HS-5 (cell line): ENCODE data around the gene DDX52.
"Not testable (repeated sequence)": the region's sequence is repeated elsewhere in the genome, so short reads cannot be mapped to it uniquely, and the experiment has no call there.

ENCODE experiments used
- DNase-seq: peaks from one replicate; pipeline ENCODE4 v3.0.0-alpha.2; 2012; ENCODE audit warnings: low read depth

The DDX52 gene, protein sequence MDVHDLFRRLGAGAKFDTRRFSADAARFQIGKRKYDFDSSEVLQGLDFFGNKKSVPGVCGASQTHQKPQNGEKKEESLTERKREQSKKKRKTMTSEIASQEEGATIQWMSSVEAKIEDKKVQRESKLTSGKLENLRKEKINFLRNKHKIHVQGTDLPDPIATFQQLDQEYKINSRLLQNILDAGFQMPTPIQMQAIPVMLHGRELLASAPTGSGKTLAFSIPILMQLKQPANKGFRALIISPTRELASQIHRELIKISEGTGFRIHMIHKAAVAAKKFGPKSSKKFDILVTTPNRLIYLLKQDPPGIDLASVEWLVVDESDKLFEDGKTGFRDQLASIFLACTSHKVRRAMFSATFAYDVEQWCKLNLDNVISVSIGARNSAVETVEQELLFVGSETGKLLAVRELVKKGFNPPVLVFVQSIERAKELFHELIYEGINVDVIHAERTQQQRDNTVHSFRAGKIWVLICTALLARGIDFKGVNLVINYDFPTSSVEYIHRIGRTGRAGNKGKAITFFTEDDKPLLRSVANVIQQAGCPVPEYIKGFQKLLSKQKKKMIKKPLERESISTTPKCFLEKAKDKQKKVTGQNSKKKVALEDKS

DNA sequence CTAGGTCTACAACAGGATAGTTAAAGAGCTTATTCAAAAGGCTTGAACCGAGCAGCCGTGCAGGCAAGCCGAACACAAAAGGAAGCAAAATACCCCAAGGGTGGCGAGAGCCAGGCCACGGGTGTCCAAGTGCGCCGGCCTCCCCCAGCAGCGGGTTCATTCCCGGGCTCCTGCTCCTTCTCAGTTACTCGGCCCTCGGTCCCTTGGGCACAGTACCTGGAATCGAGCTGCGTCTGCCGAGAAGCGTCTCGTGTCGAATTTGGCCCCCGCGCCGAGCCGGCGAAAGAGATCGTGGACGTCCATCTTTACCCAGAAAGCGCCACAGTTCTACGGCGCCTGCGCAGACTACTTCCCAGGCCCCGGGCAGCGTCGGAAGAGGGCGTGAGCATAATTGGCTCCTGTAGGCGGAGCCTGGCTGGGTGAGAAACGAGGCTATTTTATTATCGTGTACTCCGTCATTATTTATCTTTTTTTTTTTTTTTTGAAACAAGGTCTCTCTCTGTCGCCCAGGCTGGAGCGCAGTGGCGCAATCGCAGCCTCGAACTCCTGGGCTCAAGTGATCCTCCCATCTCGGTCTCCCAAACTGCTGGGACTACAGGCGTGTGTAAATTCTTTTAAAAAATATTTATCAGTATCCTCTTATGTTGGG, at the start of gene DDX52:
Gene DDX52, minus strand, starts transcription at position 329 of the 649 bp plus-strand sequence. Its CDS starts 26 bp downstream, at position 303.
- DNase-seq: peak; percentile 72

DNA sequence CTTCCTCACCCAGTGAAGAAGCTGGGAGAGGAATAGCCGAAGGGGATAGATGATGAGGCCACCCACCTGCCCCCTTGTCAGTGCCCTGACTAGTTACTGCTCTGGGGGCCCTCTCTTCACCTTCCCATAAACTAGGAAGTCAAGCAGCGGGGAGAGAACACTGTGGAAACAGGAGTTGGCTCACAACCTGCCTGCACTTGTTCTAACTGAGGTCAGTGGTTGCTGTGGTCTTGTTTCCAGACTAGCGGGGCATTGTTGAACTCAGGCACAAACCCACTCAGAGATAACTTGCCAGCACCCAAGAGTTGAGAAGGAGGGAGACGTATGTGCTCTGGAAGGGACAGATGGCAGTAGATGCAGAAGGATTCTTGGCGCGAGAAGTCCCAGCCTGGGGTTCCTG, 48.6 kb upstream of the DDX52 start:
- DNase-seq: no peak

DNA sequence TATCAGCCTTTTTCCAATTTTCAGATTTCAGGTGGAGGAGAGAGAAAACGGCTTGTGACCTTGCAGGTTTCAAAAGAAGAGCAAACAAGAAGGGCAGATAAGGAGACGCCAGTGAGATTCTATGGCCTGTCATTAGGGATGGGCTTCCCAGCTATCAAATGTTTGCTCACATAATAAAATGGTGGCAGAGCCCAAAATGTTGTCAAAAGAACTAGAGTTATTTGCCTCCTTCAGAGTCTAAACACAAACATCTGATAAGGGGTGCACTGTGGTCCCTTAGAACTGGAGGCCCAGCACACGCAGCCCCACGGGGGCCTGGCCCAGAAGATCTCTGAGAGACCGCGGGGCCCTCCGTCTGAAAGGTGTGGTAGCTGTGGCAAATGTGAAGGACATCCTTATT, 46.1 kb upstream of the DDX52 start:
- DNase-seq: no peak

DNA sequence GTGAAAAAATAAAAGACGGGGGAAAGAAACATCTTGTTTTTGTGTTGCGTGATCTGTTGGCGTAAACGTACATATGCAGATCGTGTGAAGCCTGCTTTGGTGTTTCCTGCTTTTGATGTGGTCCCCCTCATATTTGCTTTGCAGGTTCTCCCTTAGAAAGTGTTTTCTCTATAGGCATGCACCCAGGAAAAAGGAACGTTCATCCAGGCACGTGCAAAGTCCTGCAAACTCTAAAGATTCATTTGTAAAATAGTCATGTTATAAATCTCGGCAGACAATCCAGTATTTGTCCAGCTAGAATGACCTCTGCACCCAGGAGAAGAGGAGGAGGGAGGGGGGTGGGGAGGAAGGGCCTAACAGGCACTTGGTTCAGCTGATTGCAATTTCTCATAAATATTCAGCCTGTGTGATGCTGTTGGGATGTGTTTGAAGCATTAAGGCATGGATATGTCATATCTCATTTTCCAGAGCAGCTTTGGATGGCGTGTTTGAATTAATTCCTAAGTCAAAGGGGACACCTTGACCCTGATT, 40.3 kb upstream of the DDX52 start:
- no peak for DNase-seq

DNA sequence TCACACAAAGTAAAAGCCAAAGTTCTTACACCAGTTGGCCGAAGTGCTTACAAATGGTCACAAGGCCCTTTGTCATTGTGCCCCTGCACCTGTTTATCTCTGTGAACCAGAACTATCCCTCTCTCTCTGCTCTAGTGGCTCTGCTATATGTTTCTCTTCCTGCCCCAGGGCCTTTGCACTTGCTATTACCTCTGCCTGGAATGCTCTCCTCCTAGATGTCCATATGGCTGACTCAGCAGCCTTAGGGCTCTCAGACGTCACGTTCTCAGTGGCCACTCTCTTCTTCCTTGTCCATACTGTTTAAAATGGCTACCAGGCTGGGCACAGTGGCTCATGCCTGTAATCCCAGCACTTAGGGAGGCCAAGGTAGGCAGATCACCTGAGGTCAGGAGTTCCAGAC, 38.8 kb upstream of the DDX52 start:
- DNase-seq: no peak

DNA sequence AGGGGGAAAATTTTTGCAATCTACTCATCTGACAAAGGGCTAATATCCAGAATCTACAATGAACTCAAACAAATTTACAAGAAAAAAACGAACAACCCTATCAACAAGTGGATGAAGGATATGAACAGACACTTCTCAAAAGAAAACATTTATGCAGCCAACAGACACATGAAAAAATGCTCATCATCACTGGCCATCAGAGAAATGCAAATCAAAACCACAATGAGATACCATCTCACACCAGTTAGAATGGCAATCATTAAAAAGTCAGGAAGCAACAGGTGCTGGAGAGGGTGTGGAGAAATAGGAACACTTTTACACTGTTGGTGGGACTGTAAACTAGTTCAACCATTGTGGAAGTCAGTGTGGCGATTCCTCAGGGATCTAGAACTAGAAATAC, 36.7 kb upstream of the DDX52 start:
- DNase-seq: not testable (repeated sequence)

DNA sequence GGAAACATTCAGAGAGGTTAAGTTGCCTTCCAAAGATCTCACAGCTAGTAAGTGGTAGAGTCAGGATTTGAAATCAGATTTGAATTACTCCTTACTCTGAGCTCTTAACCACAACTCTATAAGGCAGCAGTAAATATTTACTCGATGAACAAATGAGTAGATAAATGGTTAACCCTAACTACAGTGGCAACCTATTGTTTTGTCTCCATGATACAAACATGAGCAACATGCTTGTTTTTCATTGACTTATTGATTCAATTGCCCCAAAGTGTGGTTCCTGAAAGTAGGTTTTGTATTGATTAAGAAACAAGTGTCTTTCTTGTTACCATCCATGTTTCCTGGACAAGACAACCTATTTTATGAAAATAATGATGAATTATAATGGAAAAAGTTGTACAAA, 34.8 kb upstream of the DDX52 start:
- DNase-seq: no peak

DNA sequence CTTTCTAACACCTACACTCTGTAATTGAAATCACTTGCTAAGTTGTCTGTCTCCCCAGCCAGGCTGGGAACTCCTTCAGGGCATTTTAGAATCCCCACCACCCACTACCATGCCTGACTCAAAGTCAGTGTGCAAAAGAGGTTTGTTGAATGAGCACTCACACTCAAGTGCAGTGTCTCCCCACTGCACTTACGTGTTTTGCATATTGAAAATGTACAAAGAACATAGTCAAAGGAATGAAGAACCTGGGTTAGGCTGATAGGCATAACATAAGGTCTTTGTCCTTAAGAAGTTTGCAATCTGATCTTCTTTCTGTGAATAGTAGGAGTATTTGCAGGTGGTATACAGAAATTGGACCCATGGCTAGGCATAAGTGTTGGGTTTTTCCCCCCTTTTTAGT, 33.8 kb upstream of the DDX52 start:
- no peak for DNase-seq

DNA sequence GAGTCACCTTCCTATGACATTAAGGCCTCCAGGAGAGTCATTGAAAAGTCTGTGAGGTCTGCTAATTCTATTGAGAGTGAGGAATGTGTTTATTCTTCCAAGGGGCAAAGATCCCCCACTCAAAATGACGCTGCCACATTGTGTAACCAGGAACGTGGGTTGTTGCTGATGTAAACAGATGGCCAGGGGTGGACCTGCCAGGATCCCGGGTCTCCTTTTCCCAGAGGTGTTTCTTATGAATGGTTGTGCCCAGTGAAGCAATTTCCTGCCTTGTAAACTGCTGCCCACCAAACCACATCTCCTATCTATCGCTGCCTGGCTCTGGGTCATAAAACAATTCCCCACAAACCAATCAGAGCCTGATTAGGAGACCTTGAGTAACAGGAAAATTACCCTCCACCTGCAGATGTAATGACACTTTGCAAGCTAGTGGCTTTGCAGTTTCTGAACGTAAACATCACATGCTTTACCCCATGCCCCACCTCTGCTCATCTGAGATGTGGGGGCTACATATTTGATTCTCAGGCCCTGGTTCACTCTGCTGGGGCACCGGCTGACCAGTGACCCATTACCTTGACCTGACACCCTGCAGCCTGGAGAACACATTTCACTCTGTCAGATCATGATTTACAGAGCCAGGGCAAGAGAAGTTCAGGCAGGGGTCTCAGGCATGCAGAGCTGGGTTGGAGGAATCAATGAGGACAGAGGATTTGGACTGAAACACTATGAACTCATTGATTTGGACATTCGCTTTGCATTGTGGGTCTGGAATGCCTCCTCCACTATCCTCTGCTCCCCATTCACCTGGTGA, 33.1 kb upstream of the DDX52 start:
- DNase-seq: no peak

DNA sequence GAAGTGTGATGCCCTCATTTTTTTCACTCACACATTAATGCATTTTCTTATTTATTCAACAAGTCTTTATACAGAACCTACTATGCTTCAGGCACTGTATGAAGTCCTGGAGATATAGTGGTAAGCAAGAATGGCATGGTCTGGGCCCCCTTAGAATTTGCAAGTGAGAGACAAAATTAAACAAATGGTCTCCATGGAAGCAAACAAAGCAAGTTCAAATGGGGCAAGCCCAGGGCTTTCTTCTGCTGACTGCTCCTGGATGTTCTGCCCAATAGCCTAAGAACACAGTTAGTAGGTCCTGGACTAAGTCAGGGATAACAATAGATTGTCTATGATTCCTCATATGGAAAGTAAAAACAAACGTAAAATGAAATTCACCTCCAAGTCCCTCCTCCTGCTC, 31.3 kb upstream of the DDX52 start:
- DNase-seq: no peak

DNA sequence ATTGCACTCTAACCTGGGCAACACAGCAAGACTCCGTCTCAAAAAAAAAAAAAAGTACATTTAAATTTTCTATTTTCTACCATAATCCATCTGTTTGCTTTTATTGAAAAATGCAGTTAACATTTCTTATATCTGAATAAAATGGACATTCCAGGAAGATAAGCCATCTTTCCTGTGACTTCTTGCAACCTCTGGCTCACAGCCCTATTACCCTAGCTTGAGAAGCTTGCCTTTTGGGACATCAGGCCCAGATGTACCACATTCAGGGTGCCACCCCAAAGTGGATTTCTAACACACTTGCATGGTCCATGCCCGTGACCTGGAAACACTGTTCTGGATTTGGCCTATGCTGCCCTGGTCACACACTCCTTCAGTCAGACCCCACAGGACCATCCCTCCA, 30.1 kb upstream of the DDX52 start:
- no peak for DNase-seq

DNA sequence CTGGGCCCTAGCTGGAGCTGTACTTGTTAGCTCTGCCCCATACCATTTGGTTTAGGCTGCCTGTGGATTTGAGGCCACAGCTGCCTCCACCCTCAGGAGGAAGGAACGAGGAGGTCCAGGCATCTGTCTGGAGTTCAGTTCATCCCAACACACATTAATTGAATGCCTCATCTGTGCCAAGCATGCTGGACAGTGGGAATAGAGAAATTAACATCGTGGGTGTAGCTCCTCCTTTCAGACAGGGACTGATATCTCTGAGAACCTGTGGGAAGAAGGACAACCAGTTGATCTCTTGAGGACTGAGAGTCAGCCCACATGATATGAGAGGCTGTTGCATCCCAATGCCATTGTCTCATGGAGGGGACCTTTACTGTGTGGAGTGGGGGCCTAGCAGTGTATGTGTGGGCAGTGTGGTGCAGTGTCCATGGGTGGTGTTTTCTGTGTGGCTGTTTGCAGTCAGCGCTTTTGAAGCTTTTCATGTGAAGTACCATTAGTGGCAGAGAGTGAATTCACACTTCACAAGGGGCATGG, 29.4 kb upstream of the DDX52 start:
- DNase-seq: no peak

DNA sequence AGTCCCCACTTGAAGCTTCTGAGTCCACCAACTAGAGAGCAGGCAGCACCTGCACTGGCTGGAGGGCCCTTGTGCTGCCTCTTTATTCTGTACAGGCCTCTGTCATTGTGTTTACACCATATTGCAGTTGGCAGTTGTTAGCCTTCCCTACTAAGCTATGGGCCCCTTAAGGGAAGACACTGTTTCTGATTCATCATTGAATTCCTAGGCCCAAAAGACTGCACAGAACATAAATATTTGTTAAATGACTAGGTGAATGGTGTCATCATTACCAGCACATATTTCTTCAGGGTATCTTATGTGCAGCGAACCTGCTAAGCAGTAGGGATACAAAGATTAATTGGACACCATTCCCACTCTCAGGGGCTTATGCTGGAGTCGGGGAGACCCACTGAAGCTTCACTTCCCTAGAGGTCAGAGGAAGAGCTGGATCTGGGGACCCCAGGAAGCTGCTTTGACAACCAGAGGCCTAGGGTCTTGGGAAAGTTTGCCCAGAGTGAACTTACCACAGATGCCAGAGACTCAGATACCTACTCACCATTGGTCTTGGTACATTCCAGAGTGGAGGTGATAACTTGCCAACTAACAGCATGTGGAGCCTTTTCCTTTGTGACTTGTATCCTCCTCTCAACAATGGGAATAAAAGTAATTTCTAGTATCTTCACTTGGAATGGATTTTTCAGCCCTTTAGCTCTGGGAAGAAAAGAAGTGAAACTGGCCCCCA, 28.7 kb upstream of the DDX52 start:
- peak; percentile 94 for DNase-seq

DNA sequence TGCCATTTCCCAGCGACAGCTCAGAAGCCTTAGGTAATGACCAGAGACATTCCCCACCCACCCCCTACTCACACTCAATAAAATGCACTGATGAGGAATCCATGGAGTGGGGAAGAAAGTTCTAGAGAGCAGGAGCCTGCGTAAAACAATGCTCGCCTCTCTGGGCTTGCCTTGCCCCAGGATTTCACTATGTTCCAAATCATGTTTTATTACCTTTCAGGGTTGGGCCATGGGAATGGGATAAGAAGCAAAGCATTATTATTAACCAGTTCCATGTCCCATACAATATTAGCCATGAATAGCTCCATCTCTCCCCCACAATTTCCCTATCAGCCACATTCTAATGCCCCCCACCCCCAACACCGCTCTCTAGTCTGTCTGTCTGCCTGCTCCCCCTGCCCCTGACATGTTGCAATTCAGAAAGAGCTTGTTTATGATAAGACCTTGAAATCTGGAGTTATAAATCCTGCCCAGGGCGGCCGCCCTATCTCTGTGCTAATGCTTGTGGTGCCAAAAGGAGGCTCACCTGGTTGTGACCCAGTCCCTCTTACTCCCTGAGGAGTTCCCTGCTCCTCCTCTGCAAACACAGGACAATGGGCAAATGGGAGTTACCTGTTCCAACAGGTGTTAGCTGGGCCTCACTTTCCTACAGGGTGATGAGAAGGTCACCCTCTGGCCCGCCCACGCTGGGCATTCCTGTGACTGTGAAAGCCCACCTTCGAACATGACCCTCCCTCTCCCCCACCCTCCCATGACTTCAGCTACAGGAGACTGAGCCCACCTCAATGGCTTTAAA, 28.0 kb upstream of the DDX52 start:
- DNase-seq: no peak

DNA sequence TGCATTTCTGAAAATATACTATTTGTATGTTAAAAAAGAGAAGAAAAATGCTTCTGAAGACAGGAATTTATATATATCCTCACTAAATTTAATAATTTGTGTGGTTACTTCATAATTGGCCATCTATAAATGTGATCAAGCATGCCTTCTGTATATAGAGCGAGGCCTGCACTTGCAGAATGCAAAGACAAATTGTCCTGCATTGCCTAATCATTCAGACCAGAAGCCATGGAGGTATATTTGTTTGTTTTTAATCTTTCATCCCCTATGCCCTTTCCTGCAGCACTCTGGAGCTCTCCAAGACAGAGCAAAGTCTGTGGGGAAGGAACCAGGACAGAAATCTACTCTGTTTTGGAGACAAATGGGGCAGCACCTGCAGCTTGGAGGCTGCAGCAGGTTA, 23.8 kb upstream of the DDX52 start:
- no peak for DNase-seq

DNA sequence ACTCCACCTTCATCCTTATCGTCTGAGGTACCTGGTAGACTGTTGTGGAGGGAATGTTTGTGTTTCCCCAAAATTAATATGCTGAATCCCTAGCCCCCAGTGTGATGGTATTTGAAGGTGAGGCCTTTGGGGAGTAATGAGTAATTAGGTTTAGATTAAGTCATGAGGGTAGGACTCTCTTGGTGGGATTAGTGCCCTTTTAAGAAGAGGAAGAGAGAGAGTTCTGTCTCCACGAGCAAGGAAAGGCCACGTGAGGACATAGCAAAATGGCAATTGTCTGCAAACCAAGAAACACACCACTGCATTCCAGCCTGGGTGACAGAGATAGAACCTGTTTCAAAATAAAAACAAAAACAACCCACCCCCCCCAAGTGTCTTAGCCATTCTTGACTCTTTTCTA, 21.0 kb upstream of the DDX52 start:
- no peak for DNase-seq

DNA sequence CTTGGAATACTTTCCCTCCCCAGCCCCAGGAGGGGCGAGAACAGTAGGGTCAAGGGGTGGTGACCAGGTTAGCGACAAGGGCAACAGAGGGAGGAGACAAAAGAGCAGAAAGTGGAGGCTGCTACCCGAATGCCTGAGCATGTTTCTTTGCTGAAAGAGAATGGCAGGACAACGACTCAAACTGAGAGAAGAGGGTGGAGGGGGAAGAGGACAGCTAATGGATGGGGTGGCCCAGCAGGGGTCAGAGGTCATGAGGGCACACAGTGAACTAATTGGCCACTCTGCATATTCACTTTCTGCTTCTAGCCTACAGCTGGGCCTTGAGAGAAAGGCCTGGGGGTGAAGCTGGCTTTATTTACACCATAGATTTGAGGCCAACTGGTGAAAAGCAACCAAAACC, 19.1 kb upstream of the DDX52 start:
- DNase-seq: no peak

DNA sequence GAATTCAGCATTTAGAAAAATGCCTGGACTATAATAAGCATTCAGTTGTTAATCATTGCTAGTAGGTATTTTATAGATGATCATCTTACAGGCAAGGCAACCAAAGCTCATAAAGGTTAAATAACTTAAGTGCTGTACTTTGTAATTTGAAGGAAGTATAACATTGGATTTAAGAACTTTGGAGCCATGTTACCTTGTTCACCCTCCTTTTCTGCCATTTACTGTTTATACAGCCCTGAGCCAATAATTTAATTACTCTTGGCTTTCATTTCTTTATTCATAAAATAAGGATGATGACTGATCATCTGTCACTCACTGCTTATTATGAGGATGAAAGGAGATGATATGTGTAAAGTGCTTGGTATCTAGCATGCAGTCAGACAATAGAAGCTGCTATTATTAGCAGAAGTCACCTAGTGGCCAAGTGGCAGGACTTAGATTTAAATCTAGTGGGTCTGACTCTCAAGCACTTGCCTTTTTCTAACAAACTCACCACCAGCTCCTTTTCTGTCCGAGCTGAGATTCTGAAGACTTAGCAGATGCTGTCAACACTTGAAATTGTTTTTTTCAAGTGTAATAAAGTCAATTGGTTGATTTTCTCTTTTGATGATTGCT, 18.3 kb upstream of the DDX52 start:
- DNase-seq: no peak

DNA sequence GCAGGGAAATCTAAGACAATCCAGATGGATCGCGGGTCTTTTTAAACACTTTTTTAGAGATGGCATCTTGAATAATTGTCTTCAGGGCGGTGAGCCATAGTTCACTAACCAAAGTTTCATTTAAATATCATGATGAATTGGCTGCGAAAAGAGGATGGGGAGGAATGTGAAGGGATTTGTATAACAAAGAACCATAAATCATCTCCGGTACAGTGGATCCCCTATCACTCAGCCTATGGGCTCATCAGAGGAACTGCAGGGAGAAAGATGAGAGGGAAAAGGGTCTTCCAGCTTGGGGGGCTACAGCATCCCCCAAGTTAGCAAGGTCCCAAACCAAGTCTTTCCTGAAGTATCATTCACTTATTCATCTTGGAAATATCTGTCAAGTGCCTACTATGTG, 16.7 kb upstream of the DDX52 start:
- DNase-seq: no peak

DNA sequence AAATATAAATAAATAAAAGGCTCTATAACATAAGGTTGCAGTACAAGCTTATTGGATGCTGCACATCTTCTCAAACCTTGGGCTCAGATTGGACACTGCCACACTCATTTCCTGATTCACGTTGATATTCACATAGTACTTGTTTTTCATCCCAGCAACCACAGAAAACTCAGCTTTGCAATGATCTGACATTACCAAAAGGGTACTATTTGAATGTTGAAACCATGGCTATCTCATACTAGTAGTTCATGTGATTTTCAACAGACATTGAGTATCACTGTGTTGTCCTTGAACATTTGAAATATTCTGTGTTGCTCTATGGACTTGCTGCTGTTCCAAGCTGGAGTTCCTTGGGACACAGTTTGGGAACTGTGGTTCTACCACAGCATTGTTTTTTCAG, 14.0 kb upstream of the DDX52 start:
- no peak for DNase-seq
